Measurements from ENCODE around the gene FCN1.
"Not testable (repeated sequence)": the region's sequence is repeated elsewhere in the genome, so short reads cannot be mapped to it uniquely, and the experiment has no call there.

Gene FCN1

GRCh38 chr9:134870746-134871662 is 46.7 kb downstream of the FCN1 start:
- no peak for DNase-seq

GRCh38 chr9:134870301-134870694 is 47.4 kb downstream of the FCN1 start:
- DNase-seq, result no peak

GRCh38 chr9:134869554-134870300 is 48.0 kb downstream of the FCN1 start:
- DNase-seq, result no peak

- no peak for DNase-seq
These were observed 48.8 kb downstream of the FCN1 start for GRCh38 chr9:134868751-134869553.

- DNase-seq, result no peak
These were observed 49.6 kb downstream of the FCN1 start for GRCh38 chr9:134867917-134868750.

- DNase-seq, result no peak
These were observed 52.9 kb downstream of the FCN1 start for GRCh38 chr9:134864821-134865190.

GRCh38 chr9:134863941-134864820 is 53.5 kb downstream of the FCN1 start:
- DNase-seq, result no peak

- DNase-seq, result no peak
These were observed 54.3 kb downstream of the FCN1 start for GRCh38 chr9:134863306-134863902.

- no peak for DNase-seq
These were observed 55.9 kb downstream of the FCN1 start for GRCh38 chr9:134861595-134862334.

GRCh38 chr9:134860510-134860909 is 57.2 kb downstream of the FCN1 start:
- DNase-seq, result no peak

GRCh38 chr9:134858051-134858841 is 59.5 kb downstream of the FCN1 start:
- DNase-seq, result no peak

GRCh38 chr9:134857451-134857850 is 60.3 kb downstream of the FCN1 start:
- DNase-seq, result not testable (repeated sequence)

GRCh38 chr9:134855900-134856377 is 61.8 kb downstream of the FCN1 start:
- DNase-seq, result no peak

All from GDM1 (cell line).